HG03045 (cell line): ENCODE data around the gene SGSH.
"Not testable (repeated sequence)": the region's sequence is repeated elsewhere in the genome, so short reads cannot be mapped to it uniquely, and the experiment has no call there.

ENCODE experiments used
- ATAC-seq: cut with Tn5 transposase; IDR thresholded peaks from one replicate; pipeline ENCODE4 v1.9.1; 2021; ENCODE audit warnings: mild to moderate bottlenecking, moderate library complexity; ENCODE audit not compliant: unreplicated experiment

Gene SGSH

DNA sequence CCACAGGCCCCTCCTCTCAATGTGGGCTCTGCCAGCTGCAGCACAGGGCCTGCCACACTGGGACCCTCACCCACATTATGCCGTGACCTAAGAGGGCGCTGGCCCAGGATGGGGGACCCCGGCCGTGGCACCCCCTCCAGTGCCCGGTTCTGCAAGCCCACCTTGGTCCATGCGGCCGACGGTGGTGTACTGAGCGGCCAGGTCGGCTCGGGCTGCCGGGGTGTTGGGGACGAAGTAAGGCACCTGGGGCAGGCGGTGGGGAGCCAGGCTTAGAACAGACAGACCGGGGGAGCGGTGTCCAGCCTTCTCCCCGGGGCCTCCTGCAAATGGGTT is 6.5 kb downstream of the SGSH start:
- no peak for ATAC-seq

DNA sequence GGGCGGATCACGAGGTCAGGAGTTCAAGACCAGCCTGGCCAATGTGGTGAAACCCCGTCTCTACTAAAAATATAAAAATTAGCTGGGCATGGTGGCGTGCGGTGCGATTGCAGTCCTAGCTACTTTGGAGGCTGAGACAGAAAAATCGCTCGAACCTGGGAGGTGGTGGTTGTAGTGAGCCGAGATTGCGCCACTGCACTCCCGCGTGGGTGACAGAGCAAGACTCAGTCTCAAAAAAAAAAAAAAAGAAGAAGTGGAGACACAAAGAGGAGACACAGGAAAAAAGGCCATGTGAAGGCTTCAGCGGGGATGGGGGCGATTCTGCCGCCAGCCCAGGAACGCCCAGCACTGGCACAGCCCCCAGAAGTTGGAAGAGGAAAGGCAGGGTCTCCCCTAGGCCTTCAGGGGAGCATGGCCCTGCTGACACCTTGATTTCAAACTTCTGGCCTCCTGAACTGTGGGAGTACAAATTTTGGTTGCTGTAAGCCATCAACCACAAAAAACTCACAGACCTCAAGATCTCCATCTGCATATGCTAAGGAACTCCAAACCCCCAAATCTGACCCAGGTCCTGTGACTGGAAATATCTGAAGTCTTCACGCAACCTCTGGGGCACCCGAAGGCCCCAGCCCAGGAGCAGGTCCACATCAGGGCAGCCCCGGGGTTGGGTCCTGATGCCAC is 7.0 kb downstream of the SGSH start:
- ATAC-seq = no peak

DNA sequence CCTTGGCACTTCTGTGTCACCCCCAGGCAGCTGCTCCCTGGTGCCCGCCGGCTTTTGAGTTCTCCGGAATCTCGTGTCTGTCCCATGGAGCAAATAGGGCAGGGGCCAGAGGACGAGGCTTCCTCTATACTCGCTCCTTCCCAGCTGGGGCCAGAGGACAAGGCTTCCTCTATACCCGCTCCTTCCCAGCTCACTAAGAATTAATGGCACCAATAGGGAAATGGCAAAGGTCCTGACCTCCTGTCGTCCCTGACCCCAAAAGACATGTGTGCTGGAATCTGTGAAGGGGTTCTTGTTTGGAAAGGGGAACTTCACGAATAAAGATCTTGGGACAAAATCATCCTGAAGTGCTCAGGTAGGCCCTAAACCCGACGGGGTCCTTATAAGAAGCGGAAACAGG is 7.6 kb downstream of the SGSH start:
- no peak for ATAC-seq

DNA sequence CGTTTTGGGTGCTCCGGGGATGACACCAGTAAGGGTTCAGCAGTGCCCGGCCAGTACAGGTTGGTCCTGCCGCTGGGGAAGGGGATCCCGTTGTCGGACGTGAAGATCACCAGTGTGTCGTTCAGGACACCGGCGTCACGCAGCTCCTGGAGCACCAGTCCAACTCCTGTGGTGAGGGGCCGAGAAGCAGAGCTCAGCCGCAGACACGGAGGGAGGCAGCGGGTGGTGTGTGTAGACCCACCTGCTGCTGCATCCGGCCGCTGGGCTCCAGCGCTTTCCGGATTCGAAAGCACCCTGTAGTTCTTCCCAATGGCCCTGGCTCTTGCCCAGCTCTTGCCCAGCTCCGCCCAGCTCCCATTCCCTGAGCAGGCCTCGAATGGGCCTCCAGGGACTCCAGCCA is 8.0 kb downstream of the SGSH start:
- no peak for ATAC-seq

DNA sequence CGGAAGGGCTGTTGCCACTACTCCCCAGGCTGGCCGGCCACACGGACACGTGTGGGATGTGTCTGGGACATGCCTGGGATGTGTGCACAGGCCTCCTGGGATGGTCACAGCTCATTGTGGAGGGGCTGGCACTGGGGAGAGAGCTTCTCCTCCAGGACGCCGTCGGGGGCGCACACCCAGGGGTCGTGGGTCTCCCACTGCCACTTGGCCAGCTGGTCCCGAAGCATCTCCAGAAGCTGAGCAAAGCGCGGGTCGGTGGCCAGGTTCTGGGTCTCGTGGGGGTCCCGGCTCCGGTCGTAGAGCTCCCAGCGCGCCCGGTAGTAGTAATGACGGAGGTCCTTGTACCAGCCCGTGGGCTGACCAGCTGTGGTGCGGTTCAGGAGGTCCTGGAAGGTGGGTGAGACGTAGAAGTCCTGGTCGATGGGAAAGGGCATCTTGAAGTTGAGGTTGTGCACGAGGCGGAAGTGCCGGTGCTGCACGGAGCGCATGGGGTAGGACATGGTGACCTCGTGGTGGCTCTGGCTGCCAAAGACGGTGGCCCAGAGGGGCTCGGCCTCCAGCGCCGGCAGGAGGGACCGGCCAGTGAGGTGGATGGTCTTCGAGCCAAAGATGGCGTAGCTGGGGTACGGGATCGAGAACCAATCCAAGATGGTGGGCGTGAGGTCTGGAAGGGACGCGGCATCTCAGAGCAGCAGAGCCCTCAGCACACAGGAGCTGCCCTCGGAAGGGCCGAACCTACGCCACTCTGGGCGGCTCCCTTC is 9.6 kb downstream of the SGSH start:
- no peak for ATAC-seq

DNA sequence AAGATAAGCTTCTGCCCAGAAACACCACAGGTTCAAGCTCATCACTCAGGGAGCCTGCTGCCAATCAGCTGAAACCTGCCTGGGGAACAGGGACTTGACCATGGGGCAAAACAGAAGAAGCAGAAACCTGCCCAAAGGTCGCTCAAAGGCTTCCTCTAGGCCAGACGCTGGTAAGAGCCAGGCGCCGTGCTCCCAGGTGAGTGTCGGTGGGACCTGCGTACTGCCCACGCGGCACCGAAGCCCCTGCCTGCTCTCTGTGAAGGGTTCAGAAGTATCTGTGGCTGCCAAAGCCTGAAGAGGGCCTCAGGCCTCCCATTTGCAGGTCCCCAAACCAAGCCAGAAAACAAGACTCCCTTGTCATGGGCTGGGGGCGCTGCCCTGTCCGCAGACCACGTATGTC is 10.4 kb downstream of the SGSH start:
- no peak for ATAC-seq

DNA sequence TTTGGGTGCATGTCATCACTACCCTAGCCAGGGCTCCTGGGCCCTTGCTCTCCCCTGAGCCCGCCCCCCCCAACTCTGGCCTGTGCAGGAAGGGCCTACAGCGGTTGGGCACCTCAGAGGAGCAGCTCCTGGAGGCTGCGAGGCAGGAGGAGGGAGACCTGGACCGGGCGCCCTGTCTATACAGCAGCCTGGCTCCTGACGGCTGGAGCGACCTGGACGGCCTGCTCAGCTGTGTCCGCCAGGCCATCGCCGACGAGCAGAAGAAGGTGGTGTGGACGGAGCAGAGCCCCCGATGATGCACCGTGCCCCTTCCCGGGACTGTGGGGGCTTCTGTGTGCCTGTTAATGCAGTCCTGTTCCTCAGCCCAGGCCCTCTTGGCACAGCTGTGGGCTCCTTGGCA is 12.1 kb downstream of the SGSH start:
- no peak for ATAC-seq

DNA sequence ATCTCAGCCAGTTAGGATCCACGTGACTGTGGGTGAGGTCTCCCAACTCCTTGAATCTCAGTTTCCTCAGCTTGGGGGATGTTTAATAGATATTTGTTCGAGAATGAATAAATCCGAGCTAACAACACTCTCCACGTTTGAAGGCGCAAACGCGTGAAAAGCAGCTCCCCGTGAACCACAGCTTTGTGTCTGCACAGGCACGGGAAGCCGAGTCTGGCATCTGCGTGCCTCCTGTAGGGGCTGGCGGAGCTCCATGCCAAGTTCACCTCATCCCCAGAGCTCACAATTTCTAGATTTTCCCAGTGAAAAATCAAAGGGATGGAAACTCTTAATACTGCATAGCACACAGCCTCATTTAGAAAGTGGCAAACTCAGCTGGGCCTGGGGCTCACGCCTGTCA is 14.3 kb downstream of the SGSH start:
- no peak for ATAC-seq

DNA sequence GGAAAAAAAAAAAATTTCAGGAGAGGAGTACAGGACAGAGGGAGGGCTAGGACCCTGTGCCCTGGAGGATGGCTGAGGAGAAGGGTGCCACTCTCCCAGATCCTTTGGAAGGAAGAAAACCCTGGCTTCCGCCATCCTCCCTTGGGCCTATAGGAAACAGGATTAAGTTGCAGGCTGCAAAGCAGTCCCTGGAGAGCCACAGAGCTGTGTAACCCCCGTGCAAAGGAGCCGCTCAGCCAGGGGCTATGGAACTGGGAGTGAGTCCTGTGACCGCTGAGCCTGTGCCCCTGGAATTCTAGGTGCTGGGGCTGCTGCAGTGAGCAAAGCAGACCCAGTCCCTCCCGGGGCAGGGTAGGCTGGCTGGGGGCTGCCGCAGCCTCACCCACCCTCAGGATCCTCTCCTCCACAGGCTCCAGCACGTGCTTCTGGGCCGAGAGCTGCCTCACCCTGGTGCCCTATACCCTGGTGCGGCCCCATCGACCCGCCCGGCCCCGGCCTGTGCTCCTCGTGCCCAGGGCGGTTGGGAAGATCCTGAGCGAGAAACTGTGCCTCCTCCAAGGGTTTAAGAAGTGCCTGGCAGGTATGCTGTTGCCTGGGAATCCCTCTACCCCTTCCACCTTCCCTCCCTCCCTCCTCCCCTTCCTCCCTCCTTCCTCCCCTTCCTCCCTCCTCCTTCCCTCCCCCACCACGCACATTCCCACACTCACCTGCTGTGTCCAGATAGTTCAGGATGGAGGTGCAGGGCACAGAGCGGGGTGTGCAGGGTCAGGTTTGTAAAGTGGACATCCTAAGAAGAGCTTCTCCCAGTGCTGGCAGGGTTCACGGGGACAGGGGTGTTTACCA is 15.3 kb downstream of the SGSH start:
- ATAC-seq = no peak

DNA sequence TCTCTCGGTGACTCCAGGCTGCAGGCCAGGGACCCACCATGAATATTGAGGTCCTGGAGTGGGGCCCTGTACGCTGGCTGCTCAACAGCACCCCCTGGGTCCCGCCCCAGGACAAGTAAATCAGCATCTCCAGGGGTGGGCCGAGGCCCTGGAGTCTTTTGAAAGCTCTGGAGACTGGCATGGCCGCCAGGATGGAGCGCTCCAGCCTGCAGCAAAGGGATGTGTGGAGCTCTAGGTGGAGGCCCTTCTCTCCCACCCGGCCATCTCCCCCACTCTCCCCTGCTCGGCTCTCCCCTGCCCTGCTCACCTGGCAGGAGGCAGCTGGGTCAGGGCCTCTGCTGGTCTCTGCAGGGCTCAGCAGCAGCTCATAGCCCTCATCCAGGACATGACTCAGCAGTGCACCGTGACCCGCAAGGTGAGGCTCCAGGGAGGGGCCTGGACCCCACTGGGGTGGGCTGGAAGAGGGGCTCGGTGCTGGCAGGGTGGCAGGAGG is 16.6 kb downstream of the SGSH start:
- ATAC-seq = no peak

DNA sequence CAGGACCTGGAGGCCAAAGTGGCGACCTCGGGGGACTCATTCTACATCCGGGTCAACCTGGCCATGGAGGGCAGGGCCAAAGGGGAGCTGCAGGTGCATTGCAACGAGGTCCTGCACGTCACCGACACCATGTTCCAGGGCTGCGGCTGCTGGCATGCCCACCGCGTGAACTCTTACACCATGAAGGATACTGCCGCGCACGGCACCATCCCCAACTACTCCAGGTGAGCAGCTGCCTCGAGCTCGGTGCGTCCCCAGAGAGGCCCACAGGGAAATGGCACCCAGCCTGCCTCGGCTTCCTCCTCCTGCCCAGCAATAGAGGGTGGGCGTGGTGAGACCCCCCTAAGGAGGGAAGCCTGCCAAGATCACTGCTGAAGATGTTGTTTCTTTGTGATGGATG is 17.9 kb downstream of the SGSH start:
- no peak for ATAC-seq

DNA sequence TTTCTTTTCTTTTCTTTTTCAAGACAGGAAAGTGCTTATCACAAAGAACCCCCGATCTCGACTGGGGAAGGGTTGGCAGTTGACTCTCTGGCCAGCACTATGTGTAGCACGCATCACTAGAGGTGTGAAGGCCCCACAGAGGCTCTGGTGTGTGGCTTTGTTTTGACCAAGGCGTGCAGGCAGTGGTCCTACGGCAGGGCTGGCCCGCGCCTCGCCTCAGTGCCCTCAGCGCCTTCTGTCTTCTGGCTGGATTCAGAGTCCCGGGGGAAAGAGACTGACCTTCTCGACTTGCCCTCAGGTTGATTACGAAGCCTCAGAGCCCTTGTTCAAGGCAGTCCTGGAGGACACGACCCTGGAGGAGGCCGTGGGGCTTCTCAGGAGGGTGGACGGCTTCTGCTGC is 18.7 kb downstream of the SGSH start:
- no peak for ATAC-seq

DNA sequence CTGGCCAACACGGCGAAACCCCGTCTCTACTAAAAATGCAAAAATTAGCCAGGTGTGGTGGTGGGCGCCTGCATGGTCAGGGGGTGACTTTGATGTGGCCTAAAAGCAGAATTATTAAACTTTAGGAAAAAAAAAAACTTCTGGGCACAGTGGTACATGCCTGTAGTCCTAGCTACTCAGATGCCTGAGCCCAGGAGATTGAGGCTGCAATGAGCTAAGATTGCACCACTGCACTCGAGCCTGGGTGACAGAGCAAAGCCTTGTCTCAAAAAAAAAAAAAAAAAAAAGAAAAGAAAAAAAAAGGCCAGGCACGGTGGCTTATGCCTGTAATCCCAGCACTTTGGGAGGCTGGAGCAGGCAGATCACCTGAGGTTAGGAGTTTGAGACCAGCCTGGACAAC is 20.8 kb downstream of the SGSH start:
- not testable (repeated sequence) for ATAC-seq

DNA sequence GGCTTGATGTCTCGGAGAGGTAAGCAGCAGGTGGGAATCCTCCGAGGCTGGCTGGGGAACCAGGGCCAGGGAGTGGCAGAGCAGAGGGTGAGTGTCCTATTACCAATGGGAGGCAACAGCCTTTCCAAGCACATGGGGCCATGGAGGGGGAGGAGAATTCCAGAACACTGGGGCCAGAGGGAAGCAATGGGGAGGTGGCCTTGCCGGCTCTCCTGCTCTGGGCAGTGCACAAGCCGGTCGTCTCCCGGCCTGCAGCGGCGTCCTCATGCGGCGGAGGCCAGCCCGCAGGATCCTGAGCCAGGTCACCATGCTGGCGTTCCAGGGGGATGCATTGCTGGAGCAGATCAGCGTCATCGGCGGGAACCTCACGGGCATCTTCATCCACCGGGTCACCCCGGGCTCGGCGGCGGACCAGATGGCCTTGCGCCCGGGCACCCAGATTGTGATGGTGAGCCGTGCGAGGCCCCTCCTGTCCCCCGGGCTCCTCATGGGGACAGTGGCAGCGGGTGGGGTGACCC is 21.9 kb downstream of the SGSH start:
- ATAC-seq = no peak

DNA sequence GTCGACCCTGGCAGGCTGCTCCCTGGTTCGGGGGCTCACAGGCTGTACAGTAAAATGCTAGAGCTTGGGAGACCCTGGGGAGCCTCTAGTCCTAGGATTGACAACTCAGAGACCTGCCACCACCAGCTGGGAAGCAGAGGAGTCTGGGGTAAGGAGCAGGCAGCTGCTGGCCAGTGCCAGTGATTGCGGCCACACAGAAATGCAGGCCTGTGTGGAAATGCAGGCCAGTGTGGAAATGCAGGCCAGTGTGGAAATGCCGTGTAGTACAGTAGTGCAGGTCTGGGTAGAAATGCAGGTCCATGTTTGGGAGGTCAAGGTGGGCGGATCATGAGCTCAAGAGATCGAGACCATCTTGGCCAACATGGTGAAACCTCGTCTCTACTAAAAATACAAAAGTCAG is 23.5 kb downstream of the SGSH start:
- no peak for ATAC-seq

DNA sequence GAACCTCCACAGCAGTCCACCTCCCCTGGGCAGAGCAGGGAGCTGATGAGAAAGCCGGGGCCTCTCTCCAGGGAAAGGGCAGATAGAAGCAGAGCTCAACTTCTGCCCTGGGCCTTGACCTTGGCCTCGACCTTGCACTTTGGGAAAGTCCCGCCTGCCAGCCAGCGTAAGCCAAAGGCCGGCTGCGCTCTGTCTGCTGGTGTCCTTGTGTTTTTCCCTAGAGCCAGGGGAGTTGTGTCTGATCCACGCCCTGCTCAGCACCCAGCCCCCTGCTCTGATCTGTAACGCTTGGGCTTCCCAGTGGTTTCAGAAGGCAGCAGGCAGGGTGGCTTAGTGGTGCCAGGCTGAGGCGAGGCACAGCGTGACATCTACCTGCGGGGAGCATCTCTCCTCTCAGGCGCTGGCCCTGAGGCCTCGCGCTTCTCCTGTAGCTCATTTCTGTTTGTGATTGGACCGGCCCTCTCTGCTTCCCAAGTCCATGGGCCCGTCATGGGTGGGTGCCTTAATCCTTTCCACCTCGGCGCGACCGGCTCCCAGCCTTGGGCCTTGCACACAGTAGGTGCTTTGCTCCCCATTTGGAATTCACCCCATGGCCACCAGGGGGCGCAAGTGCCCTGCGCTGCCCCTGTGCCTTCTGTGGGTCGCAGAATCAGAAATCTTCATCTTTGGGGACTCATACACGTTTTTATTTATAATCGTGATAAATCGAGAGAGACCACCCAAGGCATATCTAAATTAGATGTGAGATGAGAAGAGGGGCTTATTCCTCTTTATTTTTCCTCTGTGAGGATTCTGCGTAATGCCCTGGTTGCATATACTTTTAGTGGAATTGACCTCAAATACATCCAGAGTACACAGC is 24.2 kb downstream of the SGSH start:
- no peak for ATAC-seq

DNA sequence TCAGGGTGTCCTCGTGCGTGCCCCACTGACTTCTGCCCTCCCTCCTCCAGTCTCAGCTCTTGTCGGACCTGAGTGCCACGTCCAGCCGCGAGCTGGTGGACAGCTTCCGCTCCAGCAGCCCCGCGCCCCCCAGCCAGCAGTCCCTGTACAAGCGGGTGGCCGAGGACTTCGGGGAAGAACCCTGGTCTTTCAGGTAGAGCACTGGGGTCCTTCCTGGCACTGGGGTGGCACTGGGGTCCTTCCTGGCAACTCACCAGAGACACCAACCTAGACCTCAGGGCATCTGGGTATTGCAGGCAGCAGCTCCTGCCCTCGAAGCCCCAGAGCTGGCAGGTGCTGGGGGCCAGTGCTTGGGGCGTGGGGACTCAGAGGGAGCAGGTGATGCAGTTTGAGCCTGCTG is 25.0 kb downstream of the SGSH start:
- ATAC-seq = no peak

DNA sequence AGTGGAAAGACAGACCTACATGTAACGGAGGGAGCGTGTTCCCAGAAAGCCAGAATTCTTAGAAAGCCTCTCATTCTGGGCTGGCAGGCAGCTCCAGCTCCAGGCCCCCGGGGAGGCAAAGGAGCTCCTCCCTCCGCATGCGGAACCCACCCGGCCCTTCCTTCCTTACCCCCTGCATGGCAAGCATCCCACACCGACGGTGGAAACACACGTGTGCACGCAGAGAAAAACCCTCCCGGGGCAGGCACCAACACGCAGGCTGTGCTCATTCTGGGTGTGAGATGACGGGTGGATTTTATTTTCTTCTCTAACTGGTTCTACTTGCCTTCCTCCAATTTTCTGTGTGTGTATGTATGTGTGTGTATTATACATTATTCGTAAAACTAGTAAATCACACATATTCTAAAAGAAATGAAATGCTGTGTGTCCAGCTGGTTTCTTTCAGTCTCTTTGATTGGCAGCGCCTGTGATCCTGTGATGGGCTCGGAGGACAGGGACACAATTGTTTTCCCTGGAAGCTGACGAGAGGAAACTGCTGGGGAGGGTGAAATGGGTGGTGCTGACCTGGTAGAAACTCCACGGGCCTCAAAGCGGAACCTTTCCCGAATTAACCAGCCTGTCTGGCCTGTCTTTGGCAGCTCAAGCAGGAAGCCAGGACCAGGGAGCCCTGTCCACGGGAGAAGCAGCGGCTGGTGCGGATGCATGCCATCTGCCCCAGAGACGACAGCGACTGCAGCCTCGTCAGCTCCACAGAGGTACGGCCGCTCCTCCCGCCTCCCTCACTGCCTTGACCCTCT is 28.1 kb downstream of the SGSH start:
- no peak for ATAC-seq

DNA sequence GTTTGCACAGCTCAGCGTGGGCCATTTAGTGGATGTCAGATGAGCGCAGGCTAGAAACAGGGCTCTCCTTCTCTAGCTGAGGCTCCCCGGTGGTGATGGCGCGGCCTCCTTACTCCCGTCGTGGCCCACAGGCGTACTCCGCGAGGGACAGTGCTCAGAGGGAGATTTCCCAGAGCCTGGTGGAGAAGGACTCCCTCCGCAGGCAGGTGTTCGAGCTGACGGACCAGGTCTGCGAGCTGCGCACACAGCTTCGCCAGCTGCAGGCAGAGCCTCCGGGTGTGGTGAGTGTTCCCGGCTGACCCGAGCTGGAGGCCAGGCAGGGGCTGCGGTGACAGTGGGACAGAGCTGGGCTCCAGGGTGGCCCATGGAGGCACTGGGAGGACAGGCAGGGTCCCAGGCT is 28.9 kb downstream of the SGSH start:
- no peak for ATAC-seq

DNA sequence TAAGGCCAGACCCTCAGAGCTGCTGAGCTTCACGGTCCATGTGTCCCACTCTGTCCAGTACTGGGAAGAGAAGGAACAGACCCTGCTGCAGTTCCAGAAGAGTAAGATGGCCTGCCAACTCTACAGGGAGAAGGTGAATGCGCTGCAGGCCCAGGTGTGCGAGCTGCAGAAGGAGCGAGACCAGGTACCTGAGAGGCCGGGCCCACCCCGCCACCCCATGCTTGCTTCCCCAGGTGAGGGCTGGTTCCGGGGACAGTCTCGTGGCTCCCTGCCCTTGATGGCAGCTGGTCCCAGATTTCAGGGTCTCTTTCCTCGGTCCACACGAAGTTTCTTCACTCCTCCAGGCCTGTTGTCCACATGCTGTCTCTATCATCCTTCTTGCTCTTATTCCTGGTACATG is 29.4 kb downstream of the SGSH start:
- no peak for ATAC-seq
